SKM-1 treated with dmso at 0.1 percent for 144 hours (cell line): Measurements from ENCODE around the gene GIT2.

Source experiments
- DNase-seq: peaks from one replicate; lab custom pipeline; 2025; ENCODE audit not compliant: unreplicated experiment; lab: John Stamatoyannopoulos, UW

Gene GIT2

DNA sequence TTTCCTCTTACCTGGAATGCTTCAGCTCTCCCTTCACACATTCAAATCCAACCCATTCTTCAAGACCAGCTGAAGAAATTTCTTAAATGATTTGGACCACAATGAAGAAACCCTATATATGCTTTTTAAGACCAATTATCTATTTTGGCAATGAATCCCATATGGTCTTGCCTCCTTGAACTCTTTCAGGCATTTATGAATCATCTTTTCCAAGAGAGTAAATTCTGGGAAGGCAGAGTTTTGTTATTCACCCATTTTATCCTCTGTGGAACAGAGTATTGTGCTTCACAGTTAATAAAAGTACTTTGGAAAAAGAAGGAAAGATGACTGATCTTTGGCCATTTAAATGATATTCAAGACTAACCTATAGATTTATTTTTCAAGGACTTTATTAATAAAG, 14.0 kb downstream of the GIT2 start:
- no peak for DNase-seq

DNA sequence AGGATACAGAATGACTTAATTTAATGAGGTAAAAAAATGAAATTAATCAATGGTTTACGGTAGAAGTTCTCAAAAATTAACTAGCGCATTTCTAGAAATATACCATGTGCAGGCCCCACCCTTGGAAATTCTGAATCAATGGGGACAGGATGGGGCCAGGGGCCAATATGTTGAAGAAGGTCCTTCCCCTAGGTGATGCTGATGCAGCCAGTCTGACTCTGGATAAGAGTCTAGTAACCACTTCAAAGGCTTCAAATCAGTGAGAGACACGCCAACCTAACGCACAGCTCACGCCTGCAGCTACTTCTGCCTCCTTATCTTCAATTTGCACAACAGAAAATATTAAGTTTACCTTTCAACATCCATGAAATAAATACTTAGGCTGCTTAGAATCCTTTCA, 14.9 kb downstream of the GIT2 start:
- DNase-seq: no peak

DNA sequence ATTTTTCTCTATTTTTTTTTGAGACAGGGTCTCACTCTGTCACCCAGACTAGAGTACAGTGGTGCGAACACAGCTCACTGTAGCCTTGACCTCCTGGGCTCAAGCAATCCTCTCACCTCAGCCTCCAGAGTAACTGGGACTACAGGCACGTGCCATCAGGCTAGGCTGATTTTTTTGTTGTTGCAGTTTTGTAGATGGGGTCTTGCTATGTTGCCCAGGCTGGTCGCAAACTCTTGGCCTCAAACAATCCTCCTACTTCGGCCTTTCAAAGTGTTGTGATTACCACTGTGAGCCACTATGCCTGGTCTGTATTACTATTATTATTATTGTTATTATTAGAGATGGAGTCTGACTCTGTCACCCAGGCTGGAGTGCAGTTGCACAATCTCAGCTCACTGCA, 23.3 kb downstream of the GIT2 start:
- DNase-seq: no peak

DNA sequence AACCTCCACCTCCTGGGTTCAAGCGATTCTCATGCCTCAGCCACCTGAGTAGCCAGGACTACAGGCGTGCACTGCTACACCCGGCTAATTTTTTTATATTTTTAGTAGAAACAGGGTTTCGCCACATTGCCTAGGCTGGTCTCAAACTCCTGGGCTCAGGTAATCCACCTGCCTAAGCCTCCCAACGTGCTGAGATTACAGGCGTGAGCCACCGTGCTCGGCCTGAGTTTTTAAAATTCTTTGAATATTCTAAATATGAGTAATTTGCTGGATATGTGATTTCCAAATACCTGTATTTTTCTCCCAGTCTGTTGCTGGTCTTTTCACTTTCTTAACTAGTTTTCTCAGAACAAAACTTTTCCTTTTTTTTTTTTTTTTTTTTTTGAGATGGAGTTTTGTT, 27.4 kb downstream of the GIT2 start:
- no peak for DNase-seq

DNA sequence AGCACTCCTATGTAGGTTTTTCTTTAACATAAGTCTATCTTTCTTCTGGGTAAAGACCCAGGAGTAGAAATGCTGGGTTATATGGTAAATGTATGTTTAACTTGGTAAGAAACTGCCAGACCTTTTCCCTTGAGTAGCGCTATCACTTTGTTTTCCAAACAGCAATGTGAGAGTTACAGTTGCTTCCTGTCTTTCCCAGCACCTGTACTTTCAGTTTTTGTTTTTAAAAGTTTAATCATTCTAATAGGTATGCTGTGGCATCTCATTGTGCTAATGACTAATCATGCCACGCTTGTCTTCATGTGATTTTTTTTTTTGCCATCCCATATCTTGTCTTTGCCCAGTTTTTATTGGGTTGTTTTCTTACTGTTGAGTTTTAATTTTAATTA, 28.1 kb downstream of the GIT2 start:
- no peak for DNase-seq

DNA sequence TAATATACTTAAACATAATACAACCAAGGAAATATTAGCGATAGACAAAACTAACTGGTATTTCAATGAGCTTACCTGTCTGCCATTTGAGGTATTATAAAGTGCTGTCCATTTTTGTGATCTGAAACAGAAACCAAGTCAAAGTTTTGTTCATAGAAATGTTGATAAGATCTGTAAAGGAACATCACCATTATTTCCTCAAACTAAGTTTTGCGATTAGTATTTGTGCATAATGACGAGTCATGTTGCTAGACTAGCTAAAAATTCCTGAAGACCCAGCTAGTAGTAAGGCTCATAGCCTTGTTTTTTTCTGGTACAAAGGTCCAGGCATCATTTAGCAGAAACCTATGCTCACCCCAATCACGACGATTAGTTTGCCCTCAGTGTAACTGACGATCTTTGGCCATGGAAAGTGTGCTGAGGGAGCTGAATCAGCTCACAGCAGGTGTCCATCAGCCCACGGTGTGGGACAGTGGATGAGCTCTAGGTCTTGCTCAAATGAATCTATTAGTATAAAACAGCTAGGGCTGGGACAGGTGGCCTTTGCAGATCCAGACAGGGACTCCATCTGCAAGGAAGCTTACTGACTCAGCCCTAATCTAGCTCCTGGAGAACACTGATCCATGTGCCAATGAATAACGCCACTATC, 28.7 kb downstream of the GIT2 start:
- no peak for DNase-seq

DNA sequence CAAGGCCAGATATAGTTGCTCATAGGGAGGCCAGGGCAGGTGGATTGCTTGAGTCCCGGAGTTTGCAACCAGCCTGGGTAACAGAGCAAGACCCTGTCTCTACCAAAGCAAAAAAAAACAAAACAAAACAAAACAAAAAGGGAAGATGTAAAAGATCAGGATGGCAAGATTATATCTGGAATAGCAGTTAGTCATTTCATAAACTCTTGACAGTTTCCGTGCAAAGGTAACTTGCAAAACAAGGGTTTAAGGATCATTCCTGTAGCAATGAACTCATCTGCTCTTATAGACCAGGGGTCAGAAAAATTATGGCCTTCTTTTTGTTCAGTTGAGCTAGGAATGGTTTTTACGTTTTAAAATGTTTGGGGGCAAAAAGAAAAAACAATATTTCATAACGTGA, 29.6 kb downstream of the GIT2 start:
- no peak for DNase-seq

DNA sequence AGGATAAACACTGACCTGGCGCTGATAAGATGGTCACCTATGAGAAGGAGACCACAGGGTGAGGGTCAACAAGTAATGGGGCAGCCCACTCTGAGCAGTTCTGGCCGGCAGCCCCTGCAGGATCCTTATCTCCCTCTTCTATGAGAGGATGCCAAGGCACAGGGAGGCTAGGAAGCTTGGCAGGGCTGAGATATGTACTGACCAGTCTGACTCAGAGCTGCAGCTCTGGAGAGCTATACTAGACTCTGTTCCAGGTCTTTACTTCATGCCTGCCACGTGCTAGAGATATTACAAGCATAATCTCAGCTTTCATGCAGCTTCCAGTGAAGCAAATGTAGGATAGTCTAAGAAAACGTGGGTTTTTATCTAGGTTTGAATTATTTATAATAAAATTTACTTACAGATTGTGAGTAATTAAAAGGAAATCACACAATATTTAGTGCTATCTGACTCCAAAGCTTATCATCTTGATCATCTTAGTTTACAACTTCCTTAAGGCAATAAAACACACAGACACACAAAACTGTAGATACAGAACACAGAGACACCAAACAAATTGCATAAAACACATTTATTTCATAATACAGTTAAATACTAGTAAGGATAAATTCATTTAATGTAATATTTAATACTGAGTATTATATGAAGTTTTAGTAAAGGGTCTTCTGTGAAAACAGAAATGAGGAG, 32.3 kb downstream of the GIT2 start:
- DNase-seq: no peak

DNA sequence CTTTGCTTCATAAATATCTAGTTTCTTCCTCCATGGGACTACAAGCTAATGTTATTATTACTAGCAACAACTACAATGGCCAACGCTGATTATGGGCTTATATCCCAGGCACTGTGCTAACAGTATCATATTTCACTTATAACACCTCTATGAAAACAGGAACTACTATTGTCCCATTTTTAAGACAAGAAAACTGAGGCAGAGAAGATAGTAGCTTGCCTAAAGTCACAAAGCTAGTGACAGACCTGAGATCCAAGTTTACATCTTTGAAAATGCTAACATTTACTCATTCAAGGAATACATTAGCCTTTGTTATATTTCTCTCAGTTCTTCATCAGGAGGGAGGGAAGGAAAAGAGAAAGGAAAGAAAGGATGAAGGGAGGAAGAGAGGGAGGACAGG, 32.8 kb downstream of the GIT2 start:
- no peak for DNase-seq

DNA sequence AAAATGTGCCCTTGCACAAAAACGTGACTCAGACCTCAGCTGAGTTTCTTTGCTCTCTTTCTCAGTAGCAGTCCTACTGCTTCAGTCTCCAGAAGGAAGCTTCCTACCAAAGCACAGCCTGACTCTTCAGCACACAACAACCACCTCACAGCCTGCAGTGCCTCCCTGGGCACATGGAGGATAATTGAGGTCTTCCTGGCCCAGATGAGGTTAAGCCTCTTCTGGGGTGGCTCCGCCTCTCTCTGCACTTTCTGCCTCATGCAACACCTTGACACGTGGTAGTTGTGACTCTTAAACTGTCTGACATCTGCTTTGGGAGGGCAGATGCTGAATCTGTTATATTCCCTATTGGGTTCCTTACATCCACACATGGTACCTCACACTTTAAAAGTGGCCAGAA, 33.8 kb downstream of the GIT2 start:
- no peak for DNase-seq

DNA sequence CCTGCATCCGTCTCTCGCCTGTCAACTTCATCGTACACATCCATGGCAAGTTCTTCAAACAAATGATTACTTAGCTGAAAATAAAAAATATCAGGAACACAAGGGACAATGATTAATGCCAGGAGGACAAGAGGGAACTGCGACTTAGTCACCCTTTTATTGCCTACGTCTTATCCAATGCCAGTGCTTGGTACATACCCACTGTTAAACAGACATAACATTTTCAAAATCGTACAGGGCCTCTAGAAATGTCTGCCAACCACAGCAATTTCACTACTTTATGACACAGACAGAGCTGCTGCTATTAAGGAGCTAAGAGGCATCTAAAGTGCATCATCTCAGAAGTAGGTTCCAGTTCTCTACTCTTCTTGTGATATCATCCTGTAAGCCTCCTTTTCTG, 34.6 kb downstream of the GIT2 start:
- no peak for DNase-seq

DNA sequence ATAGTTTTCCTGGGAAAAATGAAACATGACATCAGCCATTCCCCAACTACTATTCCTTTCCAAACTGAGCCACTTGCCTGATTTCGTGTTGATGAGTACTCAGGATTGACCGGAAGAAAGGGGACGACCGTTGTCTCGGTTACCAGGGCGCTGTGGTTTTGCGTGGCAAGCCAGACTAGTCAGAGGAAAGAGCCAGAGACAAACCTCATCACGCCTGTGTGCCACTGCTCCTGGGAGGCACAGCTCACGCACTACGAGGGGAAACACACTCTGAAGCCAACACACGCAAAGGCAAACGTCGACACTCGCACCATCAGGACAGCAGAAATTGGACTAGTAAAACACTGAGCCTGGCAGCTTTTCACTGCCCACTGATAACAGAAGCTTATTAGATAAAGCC, 35.0 kb downstream of the GIT2 start:
- DNase-seq: no peak

DNA sequence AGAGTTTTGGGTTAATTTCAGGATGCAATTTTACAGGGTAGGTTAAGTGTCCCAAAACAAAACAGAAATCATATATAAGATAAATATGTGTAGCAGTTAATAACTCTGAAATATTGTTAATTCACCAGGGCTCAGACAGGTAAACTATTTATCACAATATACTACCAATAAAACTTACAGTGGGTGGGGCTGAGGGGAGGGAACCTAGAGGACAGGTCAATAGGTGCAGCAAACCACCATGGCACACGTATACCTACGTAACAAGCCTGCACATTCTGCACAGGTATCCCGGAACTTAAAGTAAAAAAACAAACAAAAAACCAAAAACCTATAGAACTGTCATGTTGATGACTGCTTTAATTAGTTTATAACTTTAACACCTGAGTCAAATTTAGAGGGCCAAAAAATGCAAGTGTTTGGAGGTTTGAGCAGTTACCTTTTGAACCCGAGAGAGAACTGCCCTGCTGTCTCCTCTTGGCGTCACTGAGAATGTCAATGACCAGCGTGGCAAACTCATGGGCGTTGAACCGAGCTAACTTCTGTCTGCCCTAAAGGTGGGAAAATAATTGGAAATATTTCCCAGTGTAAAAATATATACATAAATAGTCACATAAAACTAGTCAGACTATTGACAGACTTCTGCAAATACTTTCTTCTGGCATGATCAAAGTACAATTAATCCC, 36.6 kb downstream of the GIT2 start:
- DNase-seq: no peak

DNA sequence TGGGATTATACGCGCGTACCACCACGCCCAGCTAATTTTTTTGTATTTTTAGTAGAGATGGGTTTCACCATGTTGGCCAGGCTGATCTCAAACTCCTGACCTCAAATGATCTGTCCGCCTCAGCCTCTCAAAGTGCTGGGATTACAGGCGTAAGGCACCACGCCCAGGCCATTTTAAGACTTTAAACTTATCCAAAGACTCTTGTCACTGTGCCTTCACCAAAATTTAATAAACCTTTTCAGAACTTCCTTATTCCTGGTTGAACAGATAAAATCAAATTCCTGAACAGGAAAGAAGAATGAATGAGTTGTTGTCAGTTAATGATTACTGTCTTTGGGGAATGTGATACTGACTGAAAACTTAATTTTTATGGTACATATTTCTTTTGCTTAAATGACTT, 37.8 kb downstream of the GIT2 start:
- no peak for DNase-seq

DNA sequence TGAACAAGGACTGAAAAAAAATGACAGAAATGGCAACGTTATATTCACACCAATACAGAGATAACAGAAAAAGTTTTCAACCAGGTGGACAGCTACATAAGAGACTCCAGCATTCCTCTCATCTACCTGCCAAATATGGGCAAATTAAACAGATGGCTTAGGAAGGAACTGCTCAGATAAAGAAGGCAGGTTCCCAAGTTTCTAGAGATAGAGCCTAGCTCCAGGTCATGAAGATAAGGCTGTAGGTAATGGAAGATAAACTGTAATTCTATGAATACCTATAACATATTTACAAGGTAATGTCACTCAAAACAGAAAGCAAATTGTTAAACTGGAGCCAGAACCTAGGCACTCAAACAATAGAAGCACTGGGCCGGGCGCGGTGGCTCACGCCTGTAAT, 42.5 kb downstream of the GIT2 start:
- DNase-seq: no peak

DNA sequence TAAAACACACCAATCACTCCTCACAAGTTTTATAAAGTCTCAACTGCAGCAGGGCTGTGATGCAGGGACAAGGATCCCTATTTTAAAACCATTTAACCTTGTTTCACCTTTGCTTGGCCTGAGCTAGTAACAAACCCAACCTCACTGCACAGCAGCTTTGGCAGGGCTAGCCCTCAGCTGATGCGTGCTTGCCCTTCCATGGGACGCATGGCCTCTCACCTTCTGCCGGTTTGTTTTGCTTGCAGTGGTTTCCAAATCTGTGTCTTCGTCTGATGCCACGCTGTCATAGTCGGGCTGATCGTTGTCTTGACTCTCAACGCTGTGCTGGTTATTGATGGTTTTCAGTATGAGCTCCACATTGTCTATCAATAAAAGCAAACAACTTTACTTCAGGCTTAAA, 43.3 kb downstream of the GIT2 start:
- DNase-seq: no peak

DNA sequence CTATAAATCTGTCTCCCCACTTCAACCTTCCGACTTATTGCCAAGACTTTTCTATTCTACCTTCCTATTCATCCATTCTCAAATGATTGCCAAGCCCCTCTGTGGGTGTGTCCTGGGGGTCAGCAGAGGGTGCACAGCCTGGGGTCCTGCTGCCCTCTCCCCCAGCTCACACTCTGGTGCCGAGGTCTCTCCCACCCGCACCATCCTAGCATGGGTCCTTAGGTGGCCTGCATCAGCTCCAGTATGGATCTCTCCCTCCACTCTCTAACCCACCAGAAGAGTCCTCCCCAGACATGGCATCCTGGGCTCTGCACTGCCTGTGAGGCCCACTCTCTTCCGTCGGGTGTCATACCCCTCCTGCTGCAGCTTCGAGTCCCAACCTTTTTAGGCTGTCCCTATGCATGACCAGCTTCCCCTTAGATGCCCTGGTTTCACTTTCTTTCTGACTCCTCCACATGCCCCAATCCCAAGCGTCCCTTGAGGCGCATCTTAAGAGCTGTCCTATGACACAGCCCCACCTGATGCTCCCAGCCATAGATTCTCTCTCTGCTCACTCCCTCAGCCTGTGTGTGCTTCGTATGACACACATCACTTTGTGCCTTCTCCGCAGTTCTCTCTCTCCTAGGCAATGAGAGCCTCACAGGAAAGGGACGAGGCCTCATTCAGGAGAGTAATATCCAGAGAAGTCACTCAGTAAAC, 43.9 kb downstream of the GIT2 start:
- no peak for DNase-seq

DNA sequence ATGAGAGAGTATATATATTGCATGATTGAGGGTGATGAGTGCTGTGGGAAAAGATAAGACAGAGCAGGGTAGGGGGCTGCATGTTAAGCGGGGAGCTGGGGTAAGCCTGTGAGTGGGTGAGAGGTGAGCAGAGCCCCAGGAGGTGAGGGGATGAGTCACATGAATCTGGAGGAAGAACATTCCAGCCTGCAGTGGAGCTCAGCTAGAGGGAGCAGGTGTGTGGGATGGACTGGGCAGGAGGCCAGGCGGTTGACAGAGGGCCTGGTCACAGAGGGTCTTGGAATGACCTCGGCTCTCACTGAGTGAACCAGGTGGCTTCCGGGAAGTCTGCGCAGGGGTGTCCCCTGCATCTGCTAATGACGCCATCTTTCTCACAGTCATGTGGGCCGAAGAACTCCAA, 44.4 kb downstream of the GIT2 start:
- DNase-seq: no peak

DNA sequence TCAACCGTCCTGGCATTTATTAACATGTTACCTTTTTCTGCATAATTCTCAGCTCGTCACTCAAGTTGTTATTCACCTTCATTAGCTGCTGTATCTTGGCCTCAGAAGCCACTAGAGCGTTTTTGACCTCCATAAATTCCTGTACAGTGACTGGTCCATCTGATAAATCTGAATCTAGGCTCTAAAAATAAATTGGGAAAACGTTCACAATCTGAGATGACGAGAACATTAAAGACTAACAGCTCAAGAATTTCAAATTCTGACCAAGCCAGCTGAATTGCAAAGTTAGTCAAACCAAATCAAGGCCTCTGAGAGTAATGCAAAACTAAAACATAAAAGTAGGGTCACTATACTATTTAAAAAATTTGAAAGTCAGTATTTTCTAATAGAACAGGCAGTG, 45.0 kb downstream of the GIT2 start:
- DNase-seq: no peak

DNA sequence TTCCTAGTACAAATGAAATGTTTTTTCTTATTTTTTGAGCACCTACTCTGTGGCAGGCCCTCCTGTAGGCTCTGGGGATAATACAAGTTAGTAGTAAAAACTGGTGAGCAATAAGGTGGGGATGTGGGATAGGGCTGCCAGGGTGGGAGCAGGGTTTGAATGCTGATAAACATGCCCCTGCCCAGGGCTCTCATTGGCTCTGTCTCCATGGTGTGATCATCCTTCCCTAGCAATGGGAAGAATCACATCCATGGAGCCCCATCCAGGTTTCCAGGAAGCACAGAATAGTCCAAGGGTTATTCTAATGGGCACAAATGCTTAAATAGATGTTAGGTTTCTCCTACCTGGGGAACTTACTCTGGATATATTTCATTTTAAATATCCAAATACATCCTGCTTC, 45.5 kb downstream of the GIT2 start:
- no peak for DNase-seq

DNA sequence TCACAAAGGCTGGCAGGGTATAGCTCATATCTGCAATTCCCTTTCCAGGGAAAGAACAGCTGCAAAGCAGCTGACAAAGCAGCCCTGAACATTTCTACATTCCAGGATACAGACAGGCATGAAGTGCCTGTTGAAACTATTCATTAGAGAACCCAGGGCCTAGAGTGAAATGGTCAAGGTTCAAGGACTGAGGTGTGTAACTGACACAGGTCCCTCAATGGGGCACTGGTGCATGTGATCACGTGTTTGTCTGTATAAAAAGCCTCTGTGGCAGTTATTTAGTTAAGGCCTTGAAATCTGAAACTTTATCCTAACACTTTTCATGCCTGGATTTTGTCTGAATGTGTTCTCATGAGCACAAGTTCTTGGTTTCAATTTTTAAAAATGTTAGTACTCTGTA, 47.1 kb downstream of the GIT2 start:
- DNase-seq: no peak

DNA sequence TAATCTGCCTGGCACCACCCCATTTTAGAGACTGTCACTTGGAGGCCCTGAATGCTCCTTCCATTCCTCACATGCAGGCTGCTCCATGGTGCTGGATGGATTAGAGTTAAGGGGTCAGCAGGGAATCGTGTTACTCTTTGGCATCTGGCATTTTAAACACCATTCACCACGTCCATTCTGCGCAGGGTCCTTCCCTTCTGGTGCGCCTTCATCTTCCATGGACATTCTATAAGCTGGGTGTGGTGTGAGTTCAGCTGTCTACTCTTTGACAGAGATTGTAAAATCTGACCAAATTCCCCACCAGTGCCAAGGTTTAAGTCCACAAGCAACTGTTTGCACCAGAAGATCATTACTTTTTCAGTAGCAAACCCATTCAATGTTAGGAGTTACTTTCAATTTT, 47.8 kb downstream of the GIT2 start:
- no peak for DNase-seq
